ENCODE data around the gene COL5A1. TPM values are rescaled to one million over a fixed set of nuclear protein-coding genes. Genes with fewer than 3 reads are reported as not detected.

Gene COL5A1
- total RNA-seq, 4 donors from 2014 or later, result 7.1 to 69.3 (median 16.1) TPM

- in situ Hi-C loops (cut with MboI; ENCODE audit: low pct_ligation_motif_present in 1 of 4, low pct_unique_long_range_greater_than_20kb in 1 of 4, low sequenced_read_pairs in 3 of 4), result no loop called here
- TF ChIP-seq POLR2A (IDR thresholded peaks at IDR 0.05), result no peak
- no peak for TF ChIP-seq CTCF (IDR thresholded peaks at IDR 0.05)
- peak in 1 of 3 donors; percentile 17 for TF ChIP-seq POLR2AphosphoS5 (IDR thresholded peaks at IDR 0.05)
- TF ChIP-seq EP300 (IDR thresholded peaks at IDR 0.05; ENCODE audit: low read depth), result no peak
- no peak for DNase-seq
- peaks cover 38 to 56% (median 41%) of the 10 kb centered on the region in 4 donors for H3K4me1 ChIP-seq
- 31% methylated on average over 2 to 10 of the region's 10 CpGs for WGBS, 2 donors (ENCODE audit: low coverage in 1 of 2)
- no peaks in the 10 kb centered on the region for H3K36me3 ChIP-seq
- no peak overlapping the region for H3K4me3 ChIP-seq
- H3K27ac ChIP-seq, result peak overlapping the region; percentile 37 to 95 (median 89)
- no peaks in the 10 kb centered on the region for H3K9me3 ChIP-seq
- intact Hi-C loops (cut with DNase I; ENCODE audit: low total_unique reads), result no loop called here
- H3K27me3 ChIP-seq, result no peaks in the 10 kb centered on the region
Observed at GRCh38 chr9:134704498-134704897, 62.9 kb downstream of the COL5A1 start.

DNA sequence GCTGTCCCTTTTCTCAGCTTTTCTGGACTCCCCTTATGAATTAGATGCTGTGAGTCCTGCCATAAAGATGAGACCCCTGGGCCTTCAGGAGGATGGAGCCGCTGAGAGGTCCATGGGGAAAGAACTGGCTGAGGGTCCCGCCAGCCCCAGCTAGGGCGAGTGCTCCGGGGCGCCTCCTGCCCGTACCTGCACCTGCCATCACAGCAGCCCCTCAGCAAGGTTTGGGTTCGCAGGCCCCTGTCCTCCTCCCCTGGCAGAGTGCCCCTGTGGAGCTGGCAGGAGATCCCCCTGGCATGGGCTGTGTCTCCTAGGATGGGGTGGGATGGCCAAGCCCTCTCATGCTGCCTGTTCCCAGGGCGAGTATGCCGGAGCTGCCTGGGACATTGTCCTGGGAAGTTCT is 64.2 kb downstream of the COL5A1 start:
- no peak for DNase-seq
- intact Hi-C loops (cut with DNase I; ENCODE audit: low total_unique reads), result no loop called here
- 83% methylated on average over 8 of the region's 9 CpGs; no CpG with 5 or more reads in 1 of the 2 donors for WGBS, 2 donors (ENCODE audit: low coverage in 1 of 2)
- H3K9me3 ChIP-seq, result no peaks in the 10 kb centered on the region
- H3K4me3 ChIP-seq, result no peak overlapping the region
- H3K4me1 ChIP-seq, result peaks cover 38 to 61% (median 50%) of the 10 kb centered on the region in 4 donors
- H3K27ac ChIP-seq, result peak overlapping the region; percentile 87 to 95 (median 89)
- in situ Hi-C loops (cut with MboI; ENCODE audit: low pct_ligation_motif_present in 1 of 4, low pct_unique_long_range_greater_than_20kb in 1 of 4, low sequenced_read_pairs in 3 of 4), result no loop called here
- no peaks in the 10 kb centered on the region for H3K27me3 ChIP-seq
- TF ChIP-seq EP300 (IDR thresholded peaks at IDR 0.05; ENCODE audit: low read depth), result no peak
- no peak for TF ChIP-seq CTCF (IDR thresholded peaks at IDR 0.05)
- no peak for TF ChIP-seq POLR2A (IDR thresholded peaks at IDR 0.05)
- TF ChIP-seq POLR2AphosphoS5 (IDR thresholded peaks at IDR 0.05), result no peak
- H3K36me3 ChIP-seq, result no peaks in the 10 kb centered on the region

- no peaks in the 10 kb centered on the region for H3K9me3 ChIP-seq
- H3K4me1 ChIP-seq, result peaks cover 42 to 66% (median 53%) of the 10 kb centered on the region in 4 donors
- H3K27ac ChIP-seq, result peak overlapping the region; percentile 87 to 95 (median 89)
- in situ Hi-C loops (cut with MboI; ENCODE audit: low pct_ligation_motif_present in 1 of 4, low pct_unique_long_range_greater_than_20kb in 1 of 4, low sequenced_read_pairs in 3 of 4), result no loop called here
- H3K36me3 ChIP-seq, result no peaks in the 10 kb centered on the region
- TF ChIP-seq POLR2A (IDR thresholded peaks at IDR 0.05) (no peak), CTCF (IDR thresholded peaks at IDR 0.05) (no peak), EP300 (IDR thresholded peaks at IDR 0.05; ENCODE audit: low read depth) (no peak), POLR2AphosphoS5 (IDR thresholded peaks at IDR 0.05) (no peak)
- no peak for DNase-seq
- 67% methylated on average over 5 of the region's 6 CpGs; no CpG with 5 or more reads in 1 of the 2 donors for WGBS, 2 donors (ENCODE audit: low coverage in 1 of 2)
- H3K4me3 ChIP-seq, result no peak overlapping the region
- intact Hi-C loops (cut with DNase I; ENCODE audit: low total_unique reads), result no loop called here
- no peaks in the 10 kb centered on the region for H3K27me3 ChIP-seq
Observed at GRCh38 chr9:134706522-134706921, 64.9 kb downstream of the COL5A1 start.

GRCh38 chr9:134707031-134707680 is 65.6 kb downstream of the COL5A1 start:
- H3K27ac ChIP-seq, result peak overlapping the region; percentile 87 to 95 (median 89)
- H3K36me3 ChIP-seq, result no peaks in the 10 kb centered on the region
- 34% methylated on average over 15 of the region's 19 CpGs; no CpG with 5 or more reads in 1 of the 2 donors for WGBS, 2 donors (ENCODE audit: low coverage in 1 of 2)
- intact Hi-C loops (cut with DNase I; ENCODE audit: low total_unique reads) (no loop called here), in situ Hi-C loops (cut with MboI; ENCODE audit: low pct_ligation_motif_present in 1 of 4, low pct_unique_long_range_greater_than_20kb in 1 of 4, low sequenced_read_pairs in 3 of 4) (no loop called here)
- H3K9me3 ChIP-seq, result no peaks in the 10 kb centered on the region
- no peaks in the 10 kb centered on the region for H3K27me3 ChIP-seq
- H3K4me1 ChIP-seq, result peaks cover 43 to 68% (median 53%) of the 10 kb centered on the region in 4 donors
- TF ChIP-seq EP300 (IDR thresholded peaks at IDR 0.05; ENCODE audit: low read depth) (no peak), CTCF (IDR thresholded peaks at IDR 0.05) (no peak), POLR2AphosphoS5 (IDR thresholded peaks at IDR 0.05) (peak; percentile 43 to 49 (median 44)), POLR2A (IDR thresholded peaks at IDR 0.05) (no peak)
- peak; percentile 73 for DNase-seq
- no peak overlapping the region for H3K4me3 ChIP-seq
